Mucosa of descending colon (tissue), 3 donors: Measurements from ENCODE around the gene CCR9. TPM values are rescaled to one million over a fixed set of nuclear protein-coding genes. Genes with fewer than 3 reads are reported as not detected.
A peak's percentile ranks its signal among the peaks of the same experiment; 100 is the strongest.

Experiments used
- ATAC-seq: fragments of 200-7000 bp; cut with Tn5 transposase; one replicate; pipeline ENCODE4 v1.9.1; 2020; ENCODE audit warnings: mild to moderate bottlenecking, moderate library complexity
- DNase-seq, 3 donors: peaks; one replicate each; pipeline ENCODE4 v3.0.0-alpha.2; 2020
- H3K36me3 ChIP-seq: fragments of 200-600 bp; one replicate; pipeline ENCODE4 v1.8.0; 2021; ENCODE audit warnings: low read depth, mild to moderate bottlenecking
- H3K4me1 ChIP-seq: fragments of 200-600 bp; one replicate; pipeline ENCODE4 v1.8.0; 2021; ENCODE audit warnings: low read depth, mild to moderate bottlenecking
- H3K4me3 ChIP-seq: fragments of 200-600 bp; one replicate; pipeline ENCODE4 v1.8.0; 2021; ENCODE audit warnings: mild to moderate bottlenecking
- H3K9me3 ChIP-seq: fragments of 200-600 bp; one replicate; pipeline ENCODE4 v1.8.0; 2021; ENCODE audit warnings: mild to moderate bottlenecking
- CTCF ChIP-seq: fragments of 200-600 bp; IDR thresholded peaks from one replicate; pipeline ENCODE4 v1.8.0; 2022; ENCODE audit warnings: antibody characterized with exemption, mild to moderate bottlenecking
- intact Hi-C, 2 donors: fragments of 100-400 bp; cut with DNase I in 1 of 2; cut with micrococcal nuclease in 1 of 2; formaldehyde crosslinking; loops; one replicate each; pipeline versions ENCODE4 v1.11.0 to v1.11.1; 2022; cut with DNase I, micrococcal nuclease
- total RNA-seq, 3 donors: library from RNA; stranded (reverse); fragmentation: NEBNext Ultra II Directional in 2 of 3; extraction: Animal tissue kit (Norgen Biotek cat#: 25700) in 2 of 3; gene quantifications; one replicate each; pipeline versions ENCODE4 v1.2.1 to v1.2.4, GENCODE V29; 2021 to 2023
- donor health status: DM: no; HTN: no; CAD: no; lungs with moderate emphysema.
- donor health status: DM: no; HTN: no; CAD: no.
- donor health status: DM: no; HTN: yes; CAD: no.

CCR9 gene
- total RNA-seq, 3 donors from 2014 or later, result 0.12 to 0.22 TPM; not detected in 1

DNA sequence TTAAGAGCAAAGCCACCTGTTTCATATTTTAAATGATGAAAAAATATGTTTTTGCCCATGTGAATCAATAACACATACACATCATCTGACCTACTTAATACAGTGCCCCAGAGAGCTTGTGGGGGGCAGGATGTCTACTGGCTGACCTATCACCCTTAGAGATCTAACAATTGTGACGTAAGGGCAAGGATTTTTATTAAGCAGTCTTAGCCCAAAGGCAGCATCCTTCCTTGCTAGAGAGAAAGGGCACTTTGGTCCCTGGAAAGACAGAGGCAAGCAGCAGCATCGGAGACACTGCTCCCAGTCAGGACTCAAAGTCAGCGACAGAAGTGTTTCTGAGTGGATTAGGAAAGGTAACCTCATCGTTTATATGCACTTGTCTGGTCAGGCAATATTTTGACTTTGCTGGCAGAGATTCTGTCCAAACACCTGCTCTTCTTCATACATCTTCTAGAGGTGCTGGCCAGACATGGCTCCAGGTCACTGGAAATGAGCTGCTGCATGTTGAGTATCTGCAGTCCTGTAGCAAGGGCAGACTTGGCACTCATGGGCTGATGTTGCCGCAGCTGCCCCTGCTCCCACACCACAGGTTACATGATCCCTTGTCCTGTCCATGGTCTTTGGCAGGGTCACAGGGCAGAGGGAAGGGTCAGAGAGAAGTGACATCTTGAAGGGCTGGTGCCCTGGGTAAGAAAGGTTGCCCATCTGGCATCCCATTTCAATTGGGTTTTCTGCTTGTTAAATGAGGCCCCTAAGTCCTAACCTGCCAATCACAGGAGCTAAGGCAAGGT lies 58.7 kb downstream of the CCR9 start:
- DNase-seq (no peak), ATAC-seq (peak; percentile 30)
- no peaks in the 10 kb centered on the region for H3K36me3 ChIP-seq
- no peaks in the 10 kb centered on the region for H3K9me3 ChIP-seq
- peaks cover 5% of the 10 kb centered on the region for H3K4me1 ChIP-seq
- intact Hi-C loops, result loop anchor here in 1 of 2 donors (5.0 kb wide), 1 partner anchor 132 kb away; no protein-coding TSS in a partner anchor
- no peak for TF ChIP-seq CTCF
- H3K4me3 ChIP-seq, result no peak overlapping the region

DNA sequence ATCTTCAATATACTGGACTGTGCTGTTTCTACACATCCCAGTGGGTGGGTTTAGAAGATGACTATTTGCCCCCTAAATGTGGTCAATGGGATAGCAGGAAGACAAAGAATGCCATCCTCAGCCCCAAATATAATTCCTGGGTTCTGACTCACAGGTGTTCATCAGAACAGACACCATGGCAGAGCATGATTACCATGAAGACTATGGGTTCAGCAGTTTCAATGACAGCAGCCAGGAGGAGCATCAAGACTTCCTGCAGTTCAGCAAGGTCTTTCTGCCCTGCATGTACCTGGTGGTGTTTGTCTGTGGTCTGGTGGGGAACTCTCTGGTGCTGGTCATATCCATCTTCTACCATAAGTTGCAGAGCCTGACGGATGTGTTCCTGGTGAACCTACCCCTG lies 60.0 kb downstream of the CCR9 start:
- H3K4me3 ChIP-seq, result no peak overlapping the region
- no peak for TF ChIP-seq CTCF
- peak; percentile 26 for ATAC-seq
- intact Hi-C loops, result no loop called here
- H3K9me3 ChIP-seq, result no peaks in the 10 kb centered on the region
- no peaks in the 10 kb centered on the region for H3K36me3 ChIP-seq
- DNase-seq, result no peak
- H3K4me1 ChIP-seq, result peaks cover 5% of the 10 kb centered on the region

- Histone ChIP-seq H3K9me3 (no peaks in the 10 kb centered on the region), H3K4me3 (no peak overlapping the region), H3K36me3 (no peaks in the 10 kb centered on the region), H3K4me1 (peaks cover 5% of the 10 kb centered on the region)
- ATAC-seq, result no peak
- intact Hi-C loops, result no loop called here
- no peak for TF ChIP-seq CTCF
- DNase-seq, result no peak
Measured at GRCh38 chr3:45946875-45947274, 60.5 kb downstream of the CCR9 start.

DNA sequence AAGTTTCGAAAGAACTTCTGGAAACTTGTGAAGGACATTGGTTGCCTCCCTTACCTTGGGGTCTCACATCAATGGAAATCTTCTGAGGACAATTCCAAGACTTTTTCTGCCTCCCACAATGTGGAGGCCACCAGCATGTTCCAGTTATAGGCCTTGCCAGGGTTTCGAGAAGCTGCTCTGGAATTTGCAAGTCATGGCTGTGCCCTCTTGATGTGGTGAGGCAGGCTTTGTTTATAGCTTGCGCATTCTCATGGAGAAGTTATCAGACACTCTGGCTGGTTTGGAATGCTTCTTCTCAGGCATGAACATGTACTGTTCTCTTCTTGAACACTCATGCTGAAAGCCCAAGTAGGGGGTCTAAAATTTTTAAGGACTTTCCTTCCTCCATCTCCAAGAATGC lies 61.0 kb downstream of the CCR9 start:
- H3K4me3 ChIP-seq, result no peak overlapping the region
- intact Hi-C loops, result no loop called here
- no peak for DNase-seq
- TF ChIP-seq CTCF, result no peak
- peaks cover 1% of the 10 kb centered on the region for H3K4me1 ChIP-seq
- H3K9me3 ChIP-seq, result no peaks in the 10 kb centered on the region
- no peak for ATAC-seq
- no peaks in the 10 kb centered on the region for H3K36me3 ChIP-seq

- intact Hi-C loops, result no loop called here
- DNase-seq, result no peak
- Histone ChIP-seq H3K4me1 (no peaks in the 10 kb centered on the region), H3K4me3 (no peak overlapping the region), H3K36me3 (no peaks in the 10 kb centered on the region), H3K9me3 (no peaks in the 10 kb centered on the region)
- no peak for ATAC-seq
- TF ChIP-seq CTCF, result no peak
Measured at GRCh38 chr3:45948311-45948781, 62.0 kb downstream of the CCR9 start.
